ENCODE results near the gene RCOR1. TPM values are rescaled to one million over a fixed set of nuclear protein-coding genes. Genes with fewer than 3 reads are reported as not detected.
"Not testable (repeated sequence)": the region's sequence is repeated elsewhere in the genome, so short reads cannot be mapped to it uniquely, and the experiment has no call there.

RCOR1 gene
- total RNA-seq, 1 donor from 2014 or later, result 23.9 TPM

GRCh38 chr14:102575846-102576428 is 16.5 kb upstream of the RCOR1 start:
- H3K36me3 Mint-ChIP-seq (ENCODE audit: low read depth); H3K27ac Mint-ChIP-seq; H3K4me1 Mint-ChIP-seq (ENCODE audit: low read depth); intact Hi-C loops (cut with micrococcal nuclease); H3K9me3 Mint-ChIP-seq; H3K27me3 Mint-ChIP-seq (ENCODE audit: insufficient read depth); DNase-seq (ENCODE audit: low spot score); H3K4me3 Mint-ChIP-seq: not testable (repeated sequence)

- intact Hi-C loops (cut with micrococcal nuclease), result no loop called here
- Mint-ChIP-seq H3K27ac (no peak overlapping the region), H3K4me1 (ENCODE audit: low read depth) (no peaks in the 10 kb centered on the region), H3K36me3 (ENCODE audit: low read depth) (no peaks in the 10 kb centered on the region), H3K9me3 (no peaks in the 10 kb centered on the region), H3K4me3 (no peak overlapping the region), H3K27me3 (ENCODE audit: insufficient read depth) (peaks cover 3% of the 10 kb centered on the region)
- DNase-seq (ENCODE audit: low spot score), result no peak
These were observed 13.6 kb upstream of the RCOR1 start for GRCh38 chr14:102578821-102579220.

- intact Hi-C loops (cut with micrococcal nuclease), result no loop called here
- Mint-ChIP-seq H3K27ac (no peak overlapping the region), H3K27me3 (ENCODE audit: insufficient read depth) (peaks cover 3% of the 10 kb centered on the region), H3K36me3 (ENCODE audit: low read depth) (no peaks in the 10 kb centered on the region), H3K4me3 (no peak overlapping the region), H3K4me1 (ENCODE audit: low read depth) (no peaks in the 10 kb centered on the region), H3K9me3 (no peaks in the 10 kb centered on the region)
- DNase-seq (ENCODE audit: low spot score), result no peak
These were observed 12.5 kb upstream of the RCOR1 start for GRCh38 chr14:102579696-102580549.

GRCh38 chr14:102580550-102581110 is 11.8 kb upstream of the RCOR1 start:
- Mint-ChIP-seq H3K4me1 (ENCODE audit: low read depth) (no peaks in the 10 kb centered on the region), H3K9me3 (no peaks in the 10 kb centered on the region), H3K36me3 (ENCODE audit: low read depth) (no peaks in the 10 kb centered on the region), H3K27me3 (ENCODE audit: insufficient read depth) (peaks cover 3% of the 10 kb centered on the region), H3K4me3 (no peak overlapping the region), H3K27ac (no peak overlapping the region)
- DNase-seq (ENCODE audit: low spot score), result no peak
- intact Hi-C loops (cut with micrococcal nuclease), result no loop called here

GRCh38 chr14:102581193-102581592 is 11.3 kb upstream of the RCOR1 start:
- no peaks in the 10 kb centered on the region for H3K9me3 Mint-ChIP-seq
- intact Hi-C loops (cut with micrococcal nuclease), result no loop called here
- no peaks in the 10 kb centered on the region for H3K4me1 Mint-ChIP-seq (ENCODE audit: low read depth)
- no peaks in the 10 kb centered on the region for H3K36me3 Mint-ChIP-seq (ENCODE audit: low read depth)
- no peak for DNase-seq (ENCODE audit: low spot score)
- no peak overlapping the region for H3K27ac Mint-ChIP-seq
- no peak overlapping the region for H3K4me3 Mint-ChIP-seq
- H3K27me3 Mint-ChIP-seq (ENCODE audit: insufficient read depth), result peaks cover 6% of the 10 kb centered on the region

- no peaks in the 10 kb centered on the region for H3K36me3 Mint-ChIP-seq (ENCODE audit: low read depth)
- no peak overlapping the region for H3K4me3 Mint-ChIP-seq
- H3K27ac Mint-ChIP-seq, result no peak overlapping the region
- H3K4me1 Mint-ChIP-seq (ENCODE audit: low read depth), result no peaks in the 10 kb centered on the region
- no peak for DNase-seq (ENCODE audit: low spot score)
- intact Hi-C loops (cut with micrococcal nuclease), result no loop called here
- peaks cover 6% of the 10 kb centered on the region for H3K27me3 Mint-ChIP-seq (ENCODE audit: insufficient read depth)
- H3K9me3 Mint-ChIP-seq, result no peaks in the 10 kb centered on the region
These were observed 8.7 kb upstream of the RCOR1 start for GRCh38 chr14:102583726-102584125.

- DNase-seq (ENCODE audit: low spot score), result no peak
- Mint-ChIP-seq H3K4me1 (ENCODE audit: low read depth) (no peaks in the 10 kb centered on the region), H3K9me3 (no peaks in the 10 kb centered on the region), H3K27me3 (ENCODE audit: insufficient read depth) (peaks cover 6% of the 10 kb centered on the region), H3K27ac (no peak overlapping the region), H3K36me3 (ENCODE audit: low read depth) (no peaks in the 10 kb centered on the region), H3K4me3 (no peak overlapping the region)
- intact Hi-C loops (cut with micrococcal nuclease), result no loop called here
These were observed 7.3 kb upstream of the RCOR1 start for GRCh38 chr14:102584871-102585869.

GRCh38 chr14:102586420-102587104 is 5.9 kb upstream of the RCOR1 start:
- no peaks in the 10 kb centered on the region for H3K9me3 Mint-ChIP-seq
- H3K27ac Mint-ChIP-seq, result peak overlapping the region; percentile 30
- no peak overlapping the region for H3K4me3 Mint-ChIP-seq
- no peaks in the 10 kb centered on the region for H3K4me1 Mint-ChIP-seq (ENCODE audit: low read depth)
- intact Hi-C loops (cut with micrococcal nuclease), result no loop called here
- DNase-seq (ENCODE audit: low spot score), result no peak
- H3K27me3 Mint-ChIP-seq (ENCODE audit: insufficient read depth), result peaks cover 6% of the 10 kb centered on the region
- H3K36me3 Mint-ChIP-seq (ENCODE audit: low read depth), result no peaks in the 10 kb centered on the region

- intact Hi-C loops (cut with micrococcal nuclease), result no loop called here
- no peak overlapping the region for H3K4me3 Mint-ChIP-seq
These were observed 3.6 kb upstream of the RCOR1 start for GRCh38 chr14:102588821-102589220.

GRCh38 chr14:102589761-102590290 is 2.6 kb upstream of the RCOR1 start:
- Mint-ChIP-seq H3K27ac (peak overlapping the region; percentile 31), H3K4me1 (ENCODE audit: low read depth) (peaks cover 14% of the 10 kb centered on the region), H3K27me3 (ENCODE audit: insufficient read depth) (peaks cover 6% of the 10 kb centered on the region), H3K9me3 (no peaks in the 10 kb centered on the region), H3K36me3 (ENCODE audit: low read depth) (peaks cover 2% of the 10 kb centered on the region), H3K4me3 (peak overlapping the region; percentile 78)
- DNase-seq (ENCODE audit: low spot score), result no peak
- intact Hi-C loops (cut with micrococcal nuclease), result loop anchor here (5.0 kb wide), 3 partner anchors 273 to 768 kb away; partner anchors contain the start of genes EIF5 and ZNF839

More at GRCh38 chr14:102588821-102589220, 3.6 kb upstream of the RCOR1 start:
- Mint-ChIP-seq H3K4me1 (ENCODE audit: low read depth) (peaks cover 4% of the 10 kb centered on the region), H3K36me3 (ENCODE audit: low read depth) (no peaks in the 10 kb centered on the region), H3K9me3 (no peaks in the 10 kb centered on the region), H3K27me3 (ENCODE audit: insufficient read depth) (peaks cover 6% of the 10 kb centered on the region), H3K27ac (no peak overlapping the region)
- DNase-seq (ENCODE audit: low spot score), result no peak

GRCh38 chr14:102590667-102591099 is 1.8 kb upstream of the RCOR1 start:
- H3K9me3 Mint-ChIP-seq, result no peaks in the 10 kb centered on the region
- peaks cover 18% of the 10 kb centered on the region for H3K4me1 Mint-ChIP-seq (ENCODE audit: low read depth)
- H3K27me3 Mint-ChIP-seq (ENCODE audit: insufficient read depth), result peaks cover 6% of the 10 kb centered on the region
- DNase-seq (ENCODE audit: low spot score), result no peak
- intact Hi-C loops (cut with micrococcal nuclease), result loop anchor here (5.0 kb wide), 3 partner anchors 273 to 768 kb away; partner anchors contain the start of genes EIF5 and ZNF839
- H3K27ac Mint-ChIP-seq, result no peak overlapping the region
- H3K36me3 Mint-ChIP-seq (ENCODE audit: low read depth), result peaks cover 2% of the 10 kb centered on the region
- peak overlapping the region; percentile 78 for H3K4me3 Mint-ChIP-seq
